Peyer's patch (tissue), 4 donors: Measurements from ENCODE around the gene EFTUD2. TPM values are rescaled to one million over a fixed set of nuclear protein-coding genes. Genes with fewer than 3 reads are reported as not detected.

Source experiments
- DNase-seq, 3 donors: peaks; one replicate each; pipeline ENCODE4 v3.0.0-alpha.2; 2017 to 2019
- H3K27ac ChIP-seq, 4 donors: fragments of 200-600 bp; sonication (generic); one replicate each; pipeline ENCODE4 v1.5.1; 2016 to 2019
- H3K27me3 ChIP-seq, 2 donors: fragments of 200-600 bp; sonication (generic); one replicate each; pipeline ENCODE4 v1.5.1; 2019
- H3K36me3 ChIP-seq, 3 donors: fragments of 200-600 bp; sonication (generic); one replicate each; pipeline ENCODE4 v1.5.1; 2016 to 2019
- H3K4me1 ChIP-seq, 4 donors: fragments of 200-600 bp; sonication (generic); one replicate each; pipeline ENCODE4 v1.5.1; 2016 to 2019
- H3K4me3 ChIP-seq, 4 donors: fragments of 200-600 bp; sonication (generic); 1 replicate in 3 of 4; 2 replicates in 1 of 4; pipeline ENCODE4 v1.5.1; 2016 to 2019; ENCODE audit warnings: mild to moderate bottlenecking in 1 of 4
- H3K9me3 ChIP-seq, 4 donors: fragments of 200-600 bp; sonication (generic); one replicate each; pipeline ENCODE4 v1.5.1; 2016 to 2019; ENCODE audit warnings: mild to moderate bottlenecking in 1 of 4
- POLR2A ChIP-seq, 2 donors: fragments of 450-650 bp; IDR thresholded peaks; one replicate each; pipeline ENCODE4 v1.5.1; 2017; ENCODE audit warnings: antibody characterized with exemption in 2 of 2, mild to moderate bottlenecking in 2 of 2, moderate library complexity in 2 of 2
- total RNA-seq, 4 donors: library from RNA; depleted of rRNA; stranded (reverse); fragments of >200 nt; gene quantifications; one replicate each; pipeline ENCODE4 v1.1.0, GENCODE V29; 2016
- TF ChIP-seq, protein P1 (sequence below), 6 experiments: fragments of 450-650 bp in 4 of 6; fragments of 200-600 bp in 2 of 6; sonication (generic) in 1 of 6; IDR thresholded peaks; one replicate each; pipeline ENCODE4 v1.5.1; 2017 to 2019; ENCODE audit warnings: antibody characterized with exemption in 6 of 6, mild to moderate bottlenecking in 3 of 6, moderate library complexity in 1 of 6

The EFTUD2 gene
- total RNA-seq, 4 donors from 2014 or later = 43.3 to 176 (median 69.8) TPM

DNA sequence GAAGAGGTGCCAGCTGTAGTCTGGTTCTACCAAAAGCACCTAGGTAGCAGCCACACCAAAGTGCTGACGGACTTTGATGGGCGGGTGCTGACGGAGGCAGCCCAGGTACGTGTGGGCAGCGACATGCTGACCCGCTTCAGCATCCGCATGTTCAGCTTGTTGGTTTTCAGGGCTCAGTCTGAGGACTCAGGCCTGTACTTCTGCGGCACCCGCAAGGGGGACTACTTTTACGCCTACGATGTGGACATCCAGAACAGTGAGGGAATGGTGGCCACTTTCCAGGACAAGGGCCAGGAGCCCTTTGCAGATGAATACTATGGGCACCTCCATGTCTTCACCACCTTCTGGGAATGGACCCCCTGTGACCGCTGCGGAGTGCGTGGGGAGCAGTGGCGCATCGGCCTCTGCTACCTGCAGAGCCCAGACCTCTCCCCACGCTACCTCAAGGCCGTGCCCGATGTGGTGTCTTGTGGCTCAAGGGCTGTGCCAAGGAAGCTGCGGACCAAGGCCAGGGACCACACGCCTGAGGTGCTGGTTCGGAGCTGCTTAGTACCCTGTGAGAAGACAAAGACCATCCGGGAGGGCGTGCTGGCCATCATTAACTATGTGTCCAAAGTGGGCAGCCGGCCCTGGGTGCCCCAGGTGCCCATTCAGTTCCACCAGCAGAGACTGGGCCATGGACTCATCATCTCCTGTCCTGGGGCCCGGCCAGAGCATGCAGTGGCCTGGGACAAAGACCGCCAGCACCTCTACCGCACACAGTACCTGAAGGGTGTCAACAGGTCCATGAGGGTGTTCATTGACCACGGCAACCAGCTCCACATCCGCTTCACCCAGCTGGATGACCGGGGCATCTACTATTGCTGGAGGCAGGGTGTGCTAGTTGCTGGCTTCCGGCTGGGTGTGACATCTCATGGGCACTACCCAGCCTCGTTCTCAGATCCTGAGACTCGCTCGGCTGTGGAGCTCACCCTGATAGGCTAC is 5.0 kb upstream of the EFTUD2 start:
- peak in 1 of 3 donors; percentile 40 for DNase-seq
- Histone ChIP-seq H3K9me3 (no peaks in the 10 kb centered on the region), H3K4me1 (peaks cover 0 to 15% (median 9%) of the 10 kb centered on the region in 4 donors), H3K4me3 (no peak overlapping the region), H3K36me3 (no peaks in the 10 kb centered on the region), H3K27me3 (no peaks in the 10 kb centered on the region), H3K27ac (peak overlapping the region in 1 of 4 donors; percentile 81)
- TF ChIP-seq, protein P1, sequence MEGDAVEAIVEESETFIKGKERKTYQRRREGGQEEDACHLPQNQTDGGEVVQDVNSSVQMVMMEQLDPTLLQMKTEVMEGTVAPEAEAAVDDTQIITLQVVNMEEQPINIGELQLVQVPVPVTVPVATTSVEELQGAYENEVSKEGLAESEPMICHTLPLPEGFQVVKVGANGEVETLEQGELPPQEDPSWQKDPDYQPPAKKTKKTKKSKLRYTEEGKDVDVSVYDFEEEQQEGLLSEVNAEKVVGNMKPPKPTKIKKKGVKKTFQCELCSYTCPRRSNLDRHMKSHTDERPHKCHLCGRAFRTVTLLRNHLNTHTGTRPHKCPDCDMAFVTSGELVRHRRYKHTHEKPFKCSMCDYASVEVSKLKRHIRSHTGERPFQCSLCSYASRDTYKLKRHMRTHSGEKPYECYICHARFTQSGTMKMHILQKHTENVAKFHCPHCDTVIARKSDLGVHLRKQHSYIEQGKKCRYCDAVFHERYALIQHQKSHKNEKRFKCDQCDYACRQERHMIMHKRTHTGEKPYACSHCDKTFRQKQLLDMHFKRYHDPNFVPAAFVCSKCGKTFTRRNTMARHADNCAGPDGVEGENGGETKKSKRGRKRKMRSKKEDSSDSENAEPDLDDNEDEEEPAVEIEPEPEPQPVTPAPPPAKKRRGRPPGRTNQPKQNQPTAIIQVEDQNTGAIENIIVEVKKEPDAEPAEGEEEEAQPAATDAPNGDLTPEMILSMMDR (IDR thresholded peaks at IDR 0.05) = no peak
- no peak for TF ChIP-seq POLR2A (IDR thresholded peaks at IDR 0.05)

DNA sequence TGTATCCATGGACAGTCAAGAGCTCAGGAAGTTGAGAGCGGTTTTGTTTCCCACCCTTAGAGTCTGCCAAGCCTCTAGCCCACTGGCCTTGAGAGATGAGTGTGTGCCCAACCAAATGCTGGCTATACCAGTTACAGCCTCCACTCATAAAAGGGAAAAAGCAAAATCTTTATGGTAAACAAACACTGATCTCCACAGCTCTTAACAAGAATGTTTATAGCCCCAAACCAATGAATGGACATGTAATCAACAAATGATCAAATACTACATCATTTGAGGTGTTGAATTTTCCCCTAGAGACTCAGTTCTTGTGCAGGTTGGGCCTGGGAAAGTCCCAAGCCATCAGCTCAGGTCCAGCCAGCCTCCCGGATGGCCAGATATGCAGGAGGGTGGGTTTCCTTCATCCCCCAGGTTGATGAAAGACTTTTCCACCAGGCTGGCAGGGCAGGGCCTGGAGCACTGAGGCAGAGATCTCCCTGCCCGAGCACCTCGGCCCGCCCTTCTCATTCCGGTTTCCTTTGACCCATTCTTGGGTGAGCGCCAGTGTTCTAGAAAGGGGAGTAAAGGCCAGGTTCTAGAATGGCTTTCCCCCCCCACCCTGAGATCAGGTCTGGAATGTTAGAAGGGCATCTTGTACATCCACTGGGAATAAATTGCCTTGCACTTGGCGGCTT is 3.9 kb upstream of the EFTUD2 start:
- Histone ChIP-seq H3K36me3 (no peaks in the 10 kb centered on the region), H3K9me3 (no peaks in the 10 kb centered on the region), H3K27ac (peak overlapping the region in 1 of 4 donors; percentile 5), H3K27me3 (no peaks in the 10 kb centered on the region), H3K4me3 (no peak overlapping the region), H3K4me1 (peaks cover 6 to 20% (median 9%) of the 10 kb centered on the region in 4 donors)
- peak in 1 of 3 donors; percentile 47 for DNase-seq
- TF ChIP-seq, protein P1 (IDR thresholded peaks at IDR 0.05) = no peak
- TF ChIP-seq POLR2A (IDR thresholded peaks at IDR 0.05) = no peak

DNA sequence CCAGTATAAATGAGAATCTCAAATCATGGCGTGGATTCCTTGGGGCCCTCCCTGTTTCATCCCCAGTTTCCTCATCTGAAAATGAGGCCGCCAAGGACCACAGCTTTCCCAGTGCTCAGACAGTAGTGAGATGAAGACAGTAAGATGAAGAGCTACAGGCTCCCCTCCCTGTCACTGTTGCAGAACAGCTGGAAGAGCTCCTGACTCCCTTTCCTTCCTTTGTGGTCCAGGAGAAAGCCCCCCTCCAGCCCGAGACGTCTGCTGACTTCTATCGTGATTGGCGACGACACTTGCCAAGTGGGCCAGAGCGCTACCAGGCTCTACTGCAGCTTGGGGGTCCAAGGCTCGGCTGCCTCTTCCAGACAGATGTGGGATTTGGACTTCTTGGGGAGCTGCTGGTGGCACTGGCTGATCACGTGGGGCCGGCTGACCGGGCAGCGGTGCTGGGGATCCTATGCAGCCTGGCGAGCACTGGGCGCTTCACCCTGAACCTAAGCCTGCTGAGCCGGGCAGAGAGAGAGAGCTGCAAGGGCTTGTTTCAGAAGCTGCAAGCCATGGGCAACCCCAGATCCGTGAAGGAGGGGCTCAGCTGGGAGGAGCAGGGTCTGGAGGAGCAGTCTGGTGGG is 3.0 kb upstream of the EFTUD2 start:
- peaks cover 8 to 29% (median 9%) of the 10 kb centered on the region in 4 donors for H3K4me1 ChIP-seq
- no peak overlapping the region for H3K27ac ChIP-seq
- H3K9me3 ChIP-seq = no peaks in the 10 kb centered on the region
- TF ChIP-seq, protein P1 (IDR thresholded peaks at IDR 0.05) = no peak
- TF ChIP-seq POLR2A (IDR thresholded peaks at IDR 0.05) = no peak
- DNase-seq = peak in 1 of 3 donors; percentile 35
- H3K36me3 ChIP-seq = no peaks in the 10 kb centered on the region
- no peak overlapping the region for H3K4me3 ChIP-seq
- no peaks in the 10 kb centered on the region for H3K27me3 ChIP-seq

DNA sequence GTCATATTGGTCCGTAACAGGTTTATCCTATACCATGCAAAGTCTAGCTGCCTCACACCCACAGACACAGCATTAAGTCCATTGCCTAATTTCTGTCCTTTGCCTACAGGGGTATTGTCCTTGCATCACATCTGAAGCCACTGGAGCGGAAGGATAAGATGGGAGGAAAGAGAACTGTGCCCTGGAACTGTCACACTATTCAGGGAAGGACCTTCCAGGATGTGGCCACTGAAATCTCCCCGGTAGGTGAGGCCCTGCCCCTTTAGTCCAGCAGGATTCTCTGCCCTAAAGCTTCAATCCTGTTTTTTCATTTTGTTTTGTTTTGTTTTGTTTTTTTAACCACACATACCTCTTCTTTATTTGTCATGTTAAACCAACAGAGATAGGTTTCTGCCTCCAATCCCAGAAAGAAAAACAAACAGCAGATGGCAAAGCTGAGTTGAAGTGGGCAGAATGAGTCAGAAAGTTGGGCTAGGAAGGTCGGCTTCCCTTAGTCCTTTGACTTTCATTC is 2.2 kb upstream of the EFTUD2 start:
- no peak for TF ChIP-seq POLR2A (IDR thresholded peaks at IDR 0.05)
- TF ChIP-seq, protein P1 (IDR thresholded peaks at IDR 0.05) = no peak
- no peaks in the 10 kb centered on the region for H3K36me3 ChIP-seq
- H3K4me1 ChIP-seq = peaks cover 8 to 29% (median 9%) of the 10 kb centered on the region in 4 donors
- no peaks in the 10 kb centered on the region for H3K9me3 ChIP-seq
- H3K4me3 ChIP-seq = no peak overlapping the region
- no peaks in the 10 kb centered on the region for H3K27me3 ChIP-seq
- peak in 1 of 3 donors; percentile 22 for DNase-seq
- no peak overlapping the region for H3K27ac ChIP-seq

DNA sequence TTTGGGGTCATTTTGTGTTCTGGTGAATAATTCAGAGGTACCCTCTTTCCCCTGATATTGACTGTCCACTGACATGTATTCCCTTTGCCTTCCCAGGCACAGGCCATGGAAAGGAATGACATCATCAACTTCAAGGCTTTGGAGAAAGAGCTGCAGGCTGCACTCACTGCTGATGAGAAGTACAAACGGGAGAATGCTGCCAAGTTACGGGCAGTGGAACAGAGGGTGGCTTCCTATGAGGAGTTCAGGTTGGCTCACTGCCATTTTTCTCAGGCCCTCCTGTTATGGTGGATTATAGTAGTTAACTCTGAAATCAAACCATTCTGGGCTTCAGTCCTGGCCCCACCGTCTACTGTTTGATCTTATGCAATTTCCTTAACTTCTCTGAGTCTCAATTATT is 1.6 kb upstream of the EFTUD2 start:
- TF ChIP-seq POLR2A (IDR thresholded peaks at IDR 0.05) = no peak
- TF ChIP-seq, protein P1 (IDR thresholded peaks at IDR 0.05) = no peak
- H3K4me1 ChIP-seq = peaks cover 6 to 26% (median 8%) of the 10 kb centered on the region in 4 donors
- peaks cover 0 to 2% (median 0%) of the 10 kb centered on the region in 3 donors for H3K36me3 ChIP-seq
- peak in 1 of 3 donors; percentile 44 for DNase-seq
- no peak overlapping the region for H3K27ac ChIP-seq
- no peaks in the 10 kb centered on the region for H3K9me3 ChIP-seq
- H3K27me3 ChIP-seq = no peaks in the 10 kb centered on the region
- no peak overlapping the region for H3K4me3 ChIP-seq
